Hypothalamus (tissue), 51 donors: ENCODE data around the gene MLANA.

ENCODE experiments used
- DNase-seq, 51 donors: peaks; one replicate each; lab custom pipeline; 2025; lab: John Stamatoyannopoulos, UW

Gene MLANA

GRCh38 chr9:5897851-5898250 is 7.2 kb downstream of the MLANA start:
- DNase-seq, result no peak

- DNase-seq, result no peak
Measured at GRCh38 chr9:5899292-5899691, 8.6 kb downstream of the MLANA start.

- DNase-seq, result no peak
Measured at GRCh38 chr9:5900622-5901021, 9.9 kb downstream of the MLANA start.

- no peak for DNase-seq
Measured at GRCh38 chr9:5902377-5902776, 11.7 kb downstream of the MLANA start.

- DNase-seq, result no peak
Measured at GRCh38 chr9:5908918-5909317, 18.2 kb downstream of the MLANA start.

GRCh38 chr9:5909976-5910375 is 19.3 kb downstream of the MLANA start:
- DNase-seq, result no peak

- no peak for DNase-seq
Measured at GRCh38 chr9:5910413-5911057, 19.8 kb downstream of the MLANA start.

GRCh38 chr9:5915438-5915837 is 24.7 kb downstream of the MLANA start:
- DNase-seq, result no peak

GRCh38 chr9:5917273-5917672 is 26.6 kb downstream of the MLANA start:
- no peak for DNase-seq

- DNase-seq, result no peak
Measured at GRCh38 chr9:5917888-5918287, 27.2 kb downstream of the MLANA start.

- DNase-seq, result no peak
Measured at GRCh38 chr9:5918460-5918859, 27.8 kb downstream of the MLANA start.

- DNase-seq, result no peak
Measured at GRCh38 chr9:5920860-5921328, 30.2 kb downstream of the MLANA start.

GRCh38 chr9:5922192-5922591 is 31.5 kb downstream of the MLANA start:
- DNase-seq, result no peak

GRCh38 chr9:5931657-5932056 is 41.0 kb downstream of the MLANA start:
- DNase-seq, result no peak

- no peak for DNase-seq
Measured at GRCh38 chr9:5938449-5938848, 47.8 kb downstream of the MLANA start.

GRCh38 chr9:5939530-5939929 is 48.8 kb downstream of the MLANA start:
- peak in 1 of 51 donors; percentile 9 for DNase-seq

- DNase-seq, result no peak
Measured at GRCh38 chr9:5941214-5941613, 50.5 kb downstream of the MLANA start.

GRCh38 chr9:5945112-5945511 is 54.4 kb downstream of the MLANA start:
- DNase-seq, result no peak

GRCh38 chr9:5947912-5948311 is 57.2 kb downstream of the MLANA start:
- no peak for DNase-seq

- no peak for DNase-seq
Measured at GRCh38 chr9:5949103-5949699, 58.5 kb downstream of the MLANA start.

GRCh38 chr9:5950261-5950660 is 59.6 kb downstream of the MLANA start:
- DNase-seq, result no peak

GRCh38 chr9:5951686-5952211 is 61.1 kb downstream of the MLANA start:
- no peak for DNase-seq
